DND-41 (cell line): ENCODE data around the gene ARHGEF17.
"Not testable (repeated sequence)": the region's sequence is repeated elsewhere in the genome, so short reads cannot be mapped to it uniquely, and the experiment has no call there.

ENCODE experiments used
- ATAC-seq: fragments of 200-7000 bp; cut with Tn5 transposase; 3 replicates; pipeline ENCODE4 v1.9.1; 2021; ENCODE audit warnings: low read depth; ENCODE audit not compliant: insufficient read depth
- DNase-seq: peaks from one replicate; pipeline ENCODE4 v3.0.0-alpha.2; 2020
- H2AFZ ChIP-seq: 2 replicates; pipeline ENCODE4 v1.6.0; 2012; ENCODE audit warnings: low read depth, low read length
- H3K27ac ChIP-seq: 2 replicates; pipeline ENCODE4 v1.5.1; 2012; ENCODE audit warnings: low read length, inconsistent platforms
- H3K27me3 ChIP-seq: fragments of 200-600 bp; sonication (generic); 2 replicates; pipeline ENCODE4 v1.6.0; 2012; ENCODE audit warnings: low read length, mild to moderate bottlenecking, inconsistent platforms; ENCODE audit not compliant: insufficient read depth, poor library complexity
- H3K36me3 ChIP-seq: 2 replicates; pipeline ENCODE4 v1.5.1; 2012; ENCODE audit warnings: low read length, inconsistent platforms; ENCODE audit not compliant: insufficient read depth
- H3K4me1 ChIP-seq: 2 replicates; pipeline ENCODE4 v1.5.1; 2012; ENCODE audit warnings: mild to moderate bottlenecking, low read length; ENCODE audit not compliant: insufficient read depth
- H3K4me2 ChIP-seq: 2 replicates; pipeline ENCODE4 v1.6.0; 2012; ENCODE audit warnings: mild to moderate bottlenecking, moderate library complexity, low read length, inconsistent platforms; ENCODE audit not compliant: insufficient read depth
- H3K4me3 ChIP-seq, 2 experiments: fragments of 200-600 bp in 1 of 2; shearing (Covaris generic) in 1 of 2; 2 replicates each; pipeline ENCODE4 v1.5.1; 2012 to 2016; ENCODE audit warnings: inconsistent platforms in 2 of 2, low read length in 2 of 2, mild to moderate bottlenecking in 2 of 2, low read depth in 1 of 2, moderate library complexity in 1 of 2
- H3K79me2 ChIP-seq: 2 replicates; pipeline ENCODE4 v1.6.0; 2012; ENCODE audit warnings: low read length, inconsistent platforms; ENCODE audit not compliant: insufficient read depth
- H3K9ac ChIP-seq: 2 replicates; pipeline ENCODE4 v1.6.0; 2012; ENCODE audit warnings: low read depth, mild to moderate bottlenecking, inconsistent platforms, low read length, moderate library complexity
- H3K9me3 ChIP-seq: 2 replicates; pipeline ENCODE4 v1.5.1; 2012; ENCODE audit warnings: low read length, moderate library complexity, mild to moderate bottlenecking, inconsistent platforms; ENCODE audit not compliant: insufficient read depth, severe bottlenecking
- H4K20me1 ChIP-seq: 2 replicates; pipeline ENCODE4 v1.6.0; 2012; ENCODE audit warnings: low read length; ENCODE audit not compliant: insufficient read depth
- EZH2 ChIP-seq: IDR thresholded peaks from 3 replicates; pipeline ENCODE4 v1.6.1; 2012; ENCODE audit warnings: borderline replicate concordance, low read depth, mild to moderate bottlenecking, moderate library complexity, low read length, inconsistent platforms; ENCODE audit not compliant: severe bottlenecking
- TF ChIP-seq, protein P1 (sequence below): IDR thresholded peaks from 2 replicates; pipeline ENCODE4 v1.5.1; 2012; ENCODE audit warnings: borderline replicate concordance, low read length, moderate library complexity, mild to moderate bottlenecking; ENCODE audit not compliant: poor library complexity, severe bottlenecking; ENCODE audit errors: extremely low read depth

Gene ARHGEF17

DNA sequence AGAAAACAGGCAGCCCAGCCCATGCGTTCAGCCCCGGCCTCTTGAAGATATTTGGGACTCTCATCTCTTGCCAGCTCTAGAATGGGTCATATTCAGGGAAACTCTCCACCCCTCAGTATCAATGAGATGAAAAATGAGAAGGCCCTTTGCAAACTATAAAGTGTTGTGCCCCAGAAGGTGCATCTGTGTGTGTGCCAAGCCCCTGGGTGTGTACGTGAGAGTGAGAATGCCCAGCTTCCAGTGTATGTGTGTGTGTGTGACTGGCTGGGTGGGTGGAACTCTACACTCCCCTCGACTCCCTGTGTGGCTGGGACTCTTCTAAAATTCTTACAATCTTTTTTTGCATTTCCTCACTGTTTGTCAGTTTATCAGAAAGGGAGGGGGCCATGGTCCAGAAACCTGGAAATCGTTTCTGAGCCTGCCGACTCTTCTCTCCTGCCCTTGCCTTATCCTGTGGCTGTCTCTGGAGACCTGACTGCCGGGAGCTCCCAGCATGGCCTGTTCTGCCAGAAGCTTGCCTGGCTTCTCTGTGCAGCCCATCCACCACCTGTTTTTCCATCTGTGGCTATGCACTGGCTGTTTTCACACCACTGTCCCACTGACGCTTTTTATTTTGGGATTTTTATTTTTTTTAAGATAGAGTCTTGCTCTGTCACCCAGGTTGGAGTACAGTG, 34.7 kb upstream of the ARHGEF17 start:
- Histone ChIP-seq H2AFZ (no peak overlapping the region), H3K9me3 (no peaks in the 10 kb centered on the region), H3K4me1 (no peaks in the 10 kb centered on the region), H3K9ac (no peak overlapping the region), H3K4me2 (no peak overlapping the region), H3K36me3 (no peaks in the 10 kb centered on the region), H4K20me1 (no peaks in the 10 kb centered on the region), H3K27me3 (peaks cover 13% of the 10 kb centered on the region), H3K4me3 (no peak overlapping the region), H3K79me2 (no peaks in the 10 kb centered on the region), H3K27ac (no peak overlapping the region)
- no peak for DNase-seq
- TF ChIP-seq, protein P1, sequence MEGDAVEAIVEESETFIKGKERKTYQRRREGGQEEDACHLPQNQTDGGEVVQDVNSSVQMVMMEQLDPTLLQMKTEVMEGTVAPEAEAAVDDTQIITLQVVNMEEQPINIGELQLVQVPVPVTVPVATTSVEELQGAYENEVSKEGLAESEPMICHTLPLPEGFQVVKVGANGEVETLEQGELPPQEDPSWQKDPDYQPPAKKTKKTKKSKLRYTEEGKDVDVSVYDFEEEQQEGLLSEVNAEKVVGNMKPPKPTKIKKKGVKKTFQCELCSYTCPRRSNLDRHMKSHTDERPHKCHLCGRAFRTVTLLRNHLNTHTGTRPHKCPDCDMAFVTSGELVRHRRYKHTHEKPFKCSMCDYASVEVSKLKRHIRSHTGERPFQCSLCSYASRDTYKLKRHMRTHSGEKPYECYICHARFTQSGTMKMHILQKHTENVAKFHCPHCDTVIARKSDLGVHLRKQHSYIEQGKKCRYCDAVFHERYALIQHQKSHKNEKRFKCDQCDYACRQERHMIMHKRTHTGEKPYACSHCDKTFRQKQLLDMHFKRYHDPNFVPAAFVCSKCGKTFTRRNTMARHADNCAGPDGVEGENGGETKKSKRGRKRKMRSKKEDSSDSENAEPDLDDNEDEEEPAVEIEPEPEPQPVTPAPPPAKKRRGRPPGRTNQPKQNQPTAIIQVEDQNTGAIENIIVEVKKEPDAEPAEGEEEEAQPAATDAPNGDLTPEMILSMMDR = no peak
- no peak for TF ChIP-seq EZH2
- ATAC-seq = no peak

DNA sequence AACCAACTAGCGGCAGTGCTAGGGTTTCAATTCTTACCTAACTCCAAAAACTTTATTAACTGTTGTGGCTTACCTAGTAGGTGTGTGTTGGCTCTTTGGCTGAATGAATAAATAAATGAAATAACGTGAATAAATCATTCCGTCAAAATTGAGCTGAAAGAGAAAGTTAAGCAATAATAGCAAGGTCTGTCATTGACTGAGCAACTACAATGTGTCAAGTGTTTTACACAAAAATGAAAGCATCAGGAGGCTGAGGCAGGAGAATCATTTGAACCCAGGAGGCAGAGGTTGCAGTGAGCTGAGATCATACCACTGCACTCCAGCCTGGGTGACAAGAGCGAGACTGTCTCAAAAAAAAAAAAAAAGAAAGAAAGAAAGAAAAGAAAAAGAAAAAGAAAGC, 33.9 kb upstream of the ARHGEF17 start:
- H3K36me3 ChIP-seq, H3K4me2 ChIP-seq, H4K20me1 ChIP-seq, H3K9me3 ChIP-seq, DNase-seq, H3K4me3 ChIP-seq, H2AFZ ChIP-seq, H3K9ac ChIP-seq, H3K27ac ChIP-seq, ATAC-seq, H3K4me1 ChIP-seq, H3K79me2 ChIP-seq: not testable (repeated sequence)
- H3K27me3 ChIP-seq = peaks cover 11% of the 10 kb centered on the region

DNA sequence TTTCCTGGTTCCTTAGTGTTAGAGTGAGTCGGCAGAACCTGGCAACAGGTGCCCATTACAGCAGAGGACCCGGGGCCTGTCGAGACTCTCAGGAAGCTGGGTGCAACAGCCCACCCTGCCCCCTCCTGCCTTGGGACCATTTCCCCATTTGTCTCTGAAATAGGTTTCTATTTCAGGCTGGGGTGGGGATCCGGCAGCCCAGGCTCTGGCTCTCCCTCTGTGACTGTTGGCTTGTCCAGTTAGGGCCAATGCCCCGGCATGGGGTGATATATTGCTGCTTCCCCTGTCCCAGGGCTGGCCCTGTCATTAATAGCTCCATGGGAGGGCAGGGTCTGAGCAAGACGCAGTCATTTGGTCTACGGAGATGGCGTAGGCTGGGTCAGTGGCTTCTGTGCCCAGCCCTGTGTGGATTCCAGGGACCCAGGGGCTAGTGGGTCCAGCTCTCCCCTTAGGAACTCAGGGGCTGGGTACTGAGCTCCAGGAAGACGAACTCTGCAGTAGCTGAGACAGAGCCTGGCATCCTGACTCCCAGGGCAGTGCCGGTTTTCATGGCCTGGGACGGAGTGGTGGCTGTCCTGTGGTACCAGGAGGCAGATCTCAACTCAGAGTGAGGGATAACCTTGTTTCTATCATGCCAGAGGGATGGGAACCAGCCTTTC, 33.2 kb upstream of the ARHGEF17 start:
- Histone ChIP-seq H3K27ac (no peak overlapping the region), H3K4me3 (no peak overlapping the region), H3K27me3 (peaks cover 6% of the 10 kb centered on the region), H3K9me3 (no peaks in the 10 kb centered on the region), H3K79me2 (no peaks in the 10 kb centered on the region), H3K4me1 (no peaks in the 10 kb centered on the region), H3K9ac (no peak overlapping the region), H2AFZ (no peak overlapping the region), H4K20me1 (no peaks in the 10 kb centered on the region), H3K4me2 (no peak overlapping the region), H3K36me3 (no peaks in the 10 kb centered on the region)
- TF ChIP-seq, protein P1 = no peak
- no peak for TF ChIP-seq EZH2
- no peak for DNase-seq
- ATAC-seq = no peak

DNA sequence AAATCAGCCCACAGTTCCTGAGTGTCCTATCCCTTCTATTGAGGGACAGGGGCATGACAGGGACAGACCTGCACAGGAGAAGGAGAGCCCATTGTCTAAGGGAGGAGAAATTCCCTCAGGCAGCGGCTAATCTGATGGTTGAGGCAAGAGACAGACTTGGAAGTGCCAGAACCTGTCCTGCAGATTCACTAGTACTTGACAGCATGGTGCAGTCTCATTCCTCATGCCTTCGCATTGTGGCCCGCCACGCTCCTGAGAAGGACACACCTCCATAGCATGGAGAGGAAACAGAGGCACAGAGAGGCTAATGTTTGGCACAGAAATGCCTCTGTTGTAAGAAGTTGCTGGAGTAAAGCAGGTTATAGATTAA, 32.7 kb upstream of the ARHGEF17 start:
- TF ChIP-seq, protein P1 = no peak
- TF ChIP-seq EZH2 = no peak
- H3K4me3 ChIP-seq = no peak overlapping the region
- H3K4me1 ChIP-seq = no peaks in the 10 kb centered on the region
- no peaks in the 10 kb centered on the region for H4K20me1 ChIP-seq
- H3K4me2 ChIP-seq = no peak overlapping the region
- no peak for DNase-seq
- no peak for ATAC-seq
- no peaks in the 10 kb centered on the region for H3K79me2 ChIP-seq
- no peak overlapping the region for H2AFZ ChIP-seq
- H3K9ac ChIP-seq = no peak overlapping the region
- H3K9me3 ChIP-seq = no peaks in the 10 kb centered on the region
- H3K36me3 ChIP-seq = no peaks in the 10 kb centered on the region
- H3K27ac ChIP-seq = no peak overlapping the region
- H3K27me3 ChIP-seq = peaks cover 4% of the 10 kb centered on the region
